ENCODE results near the gene ADAM33. TPM values are rescaled to one million over a fixed set of nuclear protein-coding genes. Genes with fewer than 3 reads are reported as not detected.

Gene ADAM33
- total and polyA plus RNA-seq, 2 experiments from 2014 or later, result 2.8 to 6.0 TPM

DNA sequence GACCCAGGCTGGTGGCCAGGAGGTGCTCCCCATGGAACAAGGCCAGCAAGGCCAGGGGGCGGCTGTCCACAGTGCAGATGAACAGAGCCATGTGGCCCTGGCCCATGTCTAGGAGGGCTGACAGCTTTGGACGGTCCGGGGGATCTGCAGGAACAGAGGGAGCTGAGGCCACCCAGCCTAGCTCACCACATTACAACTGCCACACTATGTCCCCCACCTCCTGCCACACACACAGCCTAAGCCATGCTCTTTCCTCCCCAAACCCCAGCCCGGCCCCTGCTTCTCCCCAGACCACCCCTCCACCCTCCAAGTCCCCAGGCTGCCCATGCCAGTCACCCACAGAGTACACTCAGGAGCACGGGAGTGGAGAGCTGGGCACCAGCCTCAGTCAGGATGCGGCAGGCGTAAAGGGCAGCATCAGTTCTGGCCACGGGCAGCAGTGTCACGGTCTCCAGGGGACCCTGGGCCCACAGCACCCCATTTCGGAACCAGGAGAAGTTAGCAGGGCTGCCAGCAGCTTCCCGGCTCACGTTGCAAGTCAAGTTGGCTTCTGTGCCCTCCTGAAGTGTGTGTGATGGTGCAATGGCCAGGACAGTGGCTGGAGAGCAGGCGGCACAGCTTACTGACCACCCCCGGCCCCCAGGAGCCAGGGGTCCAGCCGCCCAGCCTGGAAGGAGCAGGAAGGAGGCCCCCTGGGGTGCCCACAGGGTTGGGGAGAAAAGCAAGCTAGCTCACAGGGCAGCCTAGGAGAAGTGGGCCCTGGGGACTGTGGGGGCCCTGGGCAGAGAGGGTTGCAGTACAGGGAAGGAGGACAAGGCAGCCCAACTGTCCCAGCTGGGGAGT is 15.2 kb upstream of the ADAM33 start (continued):
- TF ChIP-seq, protein P1, sequence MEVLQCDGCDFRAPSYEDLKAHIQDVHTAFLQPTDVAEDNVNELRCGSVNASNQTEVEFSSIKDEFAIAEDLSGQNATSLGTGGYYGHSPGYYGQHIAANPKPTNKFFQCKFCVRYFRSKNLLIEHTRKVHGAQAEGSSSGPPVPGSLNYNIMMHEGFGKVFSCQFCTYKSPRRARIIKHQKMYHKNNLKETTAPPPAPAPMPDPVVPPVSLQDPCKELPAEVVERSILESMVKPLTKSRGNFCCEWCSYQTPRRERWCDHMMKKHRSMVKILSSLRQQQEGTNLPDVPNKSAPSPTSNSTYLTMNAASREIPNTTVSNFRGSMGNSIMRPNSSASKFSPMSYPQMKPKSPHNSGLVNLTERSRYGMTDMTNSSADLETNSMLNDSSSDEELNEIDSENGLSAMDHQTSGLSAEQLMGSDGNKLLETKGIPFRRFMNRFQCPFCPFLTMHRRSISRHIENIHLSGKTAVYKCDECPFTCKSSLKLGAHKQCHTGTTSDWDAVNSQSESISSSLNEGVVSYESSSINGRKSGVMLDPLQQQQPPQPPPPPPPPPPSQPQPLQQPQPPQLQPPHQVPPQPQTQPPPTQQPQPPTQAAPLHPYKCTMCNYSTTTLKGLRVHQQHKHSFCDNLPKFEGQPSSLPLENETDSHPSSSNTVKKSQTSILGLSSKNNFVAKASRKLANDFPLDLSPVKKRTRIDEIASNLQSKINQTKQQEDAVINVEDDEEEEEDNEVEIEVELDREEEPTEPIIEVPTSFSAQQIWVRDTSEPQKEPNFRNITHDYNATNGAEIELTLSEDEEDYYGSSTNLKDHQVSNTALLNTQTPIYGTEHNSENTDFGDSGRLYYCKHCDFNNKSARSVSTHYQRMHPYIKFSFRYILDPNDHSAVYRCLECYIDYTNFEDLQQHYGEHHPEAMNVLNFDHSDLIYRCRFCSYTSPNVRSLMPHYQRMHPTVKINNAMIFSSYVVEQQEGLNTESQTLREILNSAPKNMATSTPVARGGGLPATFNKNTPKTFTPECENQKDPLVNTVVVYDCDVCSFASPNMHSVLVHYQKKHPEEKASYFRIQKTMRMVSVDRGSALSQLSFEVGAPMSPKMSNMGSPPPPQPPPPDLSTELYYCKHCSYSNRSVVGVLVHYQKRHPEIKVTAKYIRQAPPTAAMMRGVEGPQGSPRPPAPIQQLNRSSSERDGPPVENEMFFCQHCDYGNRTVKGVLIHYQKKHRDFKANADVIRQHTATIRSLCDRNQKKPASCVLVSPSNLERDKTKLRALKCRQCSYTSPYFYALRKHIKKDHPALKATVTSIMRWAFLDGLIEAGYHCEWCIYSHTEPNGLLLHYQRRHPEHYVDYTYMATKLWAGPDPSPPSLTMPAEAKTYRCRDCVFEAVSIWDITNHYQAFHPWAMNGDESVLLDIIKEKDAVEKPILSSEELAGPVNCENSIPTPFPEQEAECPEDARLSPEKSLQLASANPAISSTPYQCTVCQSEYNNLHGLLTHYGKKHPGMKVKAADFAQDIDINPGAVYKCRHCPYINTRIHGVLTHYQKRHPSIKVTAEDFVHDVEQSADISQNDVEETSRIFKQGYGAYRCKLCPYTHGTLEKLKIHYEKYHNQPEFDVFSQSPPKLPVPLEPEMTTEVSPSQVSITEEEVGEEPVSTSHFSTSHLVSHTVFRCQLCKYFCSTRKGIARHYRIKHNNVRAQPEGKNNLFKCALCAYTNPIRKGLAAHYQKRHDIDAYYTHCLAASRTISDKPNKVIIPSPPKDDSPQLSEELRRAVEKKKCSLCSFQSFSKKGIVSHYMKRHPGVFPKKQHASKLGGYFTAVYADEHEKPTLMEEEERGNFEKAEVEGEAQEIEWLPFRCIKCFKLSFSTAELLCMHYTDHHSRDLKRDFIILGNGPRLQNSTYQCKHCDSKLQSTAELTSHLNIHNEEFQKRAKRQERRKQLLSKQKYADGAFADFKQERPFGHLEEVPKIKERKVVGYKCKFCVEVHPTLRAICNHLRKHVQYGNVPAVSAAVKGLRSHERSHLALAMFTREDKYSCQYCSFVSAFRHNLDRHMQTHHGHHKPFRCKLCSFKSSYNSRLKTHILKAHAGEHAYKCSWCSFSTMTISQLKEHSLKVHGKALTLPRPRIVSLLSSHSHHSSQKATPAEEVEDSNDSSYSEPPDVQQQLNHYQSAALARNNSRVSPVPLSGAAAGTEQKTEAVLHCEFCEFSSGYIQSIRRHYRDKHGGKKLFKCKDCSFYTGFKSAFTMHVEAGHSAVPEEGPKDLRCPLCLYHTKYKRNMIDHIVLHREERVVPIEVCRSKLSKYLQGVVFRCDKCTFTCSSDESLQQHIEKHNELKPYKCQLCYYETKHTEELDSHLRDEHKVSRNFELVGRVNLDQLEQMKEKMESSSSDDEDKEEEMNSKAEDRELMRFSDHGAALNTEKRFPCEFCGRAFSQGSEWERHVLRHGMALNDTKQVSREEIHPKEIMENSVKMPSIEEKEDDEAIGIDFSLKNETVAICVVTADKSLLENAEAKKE (CRISPR knock-in tag; IDR thresholded peaks at IDR 0.05), result no peak
- TF ChIP-seq NANOG (IDR thresholded peaks at IDR 0.05; ENCODE audit: borderline replicate concordance), result no peak
- no peak for TF ChIP-seq JUNB (IDR thresholded peaks at IDR 0.05; ENCODE audit: unreplicated experiment)

DNA sequence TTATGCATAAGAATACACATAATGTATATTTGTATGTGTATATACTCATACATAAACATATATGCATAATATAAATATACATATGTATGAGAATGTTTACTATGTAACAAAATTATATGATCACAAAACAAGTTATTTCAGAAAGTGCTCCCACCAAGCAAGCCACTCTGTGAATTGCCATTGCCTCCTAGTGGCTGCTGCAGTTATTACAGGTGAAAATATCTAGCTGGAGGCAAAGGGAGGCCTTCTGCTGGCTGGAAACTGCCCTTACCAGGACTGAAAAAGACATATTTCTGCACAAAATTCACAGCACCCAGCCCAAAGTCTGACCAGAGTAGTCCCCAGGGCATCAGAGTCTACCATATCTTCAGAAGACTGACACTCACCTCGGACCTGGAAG is 14.4 kb upstream of the ADAM33 start:
- ATAC-seq, result no peak
- H3K4me1 Mint-ChIP-seq, result no peaks in the 10 kb centered on the region
- TF ChIP-seq, protein P1 (CRISPR knock-in tag; IDR thresholded peaks at IDR 0.05), result no peak
- TF ChIP-seq, protein P2, sequence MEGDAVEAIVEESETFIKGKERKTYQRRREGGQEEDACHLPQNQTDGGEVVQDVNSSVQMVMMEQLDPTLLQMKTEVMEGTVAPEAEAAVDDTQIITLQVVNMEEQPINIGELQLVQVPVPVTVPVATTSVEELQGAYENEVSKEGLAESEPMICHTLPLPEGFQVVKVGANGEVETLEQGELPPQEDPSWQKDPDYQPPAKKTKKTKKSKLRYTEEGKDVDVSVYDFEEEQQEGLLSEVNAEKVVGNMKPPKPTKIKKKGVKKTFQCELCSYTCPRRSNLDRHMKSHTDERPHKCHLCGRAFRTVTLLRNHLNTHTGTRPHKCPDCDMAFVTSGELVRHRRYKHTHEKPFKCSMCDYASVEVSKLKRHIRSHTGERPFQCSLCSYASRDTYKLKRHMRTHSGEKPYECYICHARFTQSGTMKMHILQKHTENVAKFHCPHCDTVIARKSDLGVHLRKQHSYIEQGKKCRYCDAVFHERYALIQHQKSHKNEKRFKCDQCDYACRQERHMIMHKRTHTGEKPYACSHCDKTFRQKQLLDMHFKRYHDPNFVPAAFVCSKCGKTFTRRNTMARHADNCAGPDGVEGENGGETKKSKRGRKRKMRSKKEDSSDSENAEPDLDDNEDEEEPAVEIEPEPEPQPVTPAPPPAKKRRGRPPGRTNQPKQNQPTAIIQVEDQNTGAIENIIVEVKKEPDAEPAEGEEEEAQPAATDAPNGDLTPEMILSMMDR (conservative IDR thresholded peaks at IDR 0.05; ENCODE audit: low read depth in 2 of 2), result peak; percentile 74 to 76

More for the DNA sequence above, 14.4 kb upstream of the ADAM33 start:
- H4K20me1 ChIP-seq (replicated peaks; ENCODE audit: insufficient read depth), result no peaks in the 10 kb centered on the region
- no peak overlapping the region for H3K4me2 ChIP-seq
- Mint-ChIP-seq H3K9me3 (peaks cover 3% of the 10 kb centered on the region; the same call in 1 of the 3 replicates), H3K36me3 (ENCODE audit: low read depth) (no peaks in the 10 kb centered on the region; the same call in 2 of the 3 replicates), H3K27me3 (ENCODE audit: insufficient read depth, low read depth, poor library complexity) (peaks cover 9% of the 10 kb centered on the region), H3K4me3 (no peak overlapping the region), H3K27ac (no peak overlapping the region)
- no peaks in the 10 kb centered on the region for H3K4me1 ChIP-seq (ENCODE audit: insufficient read depth)
- no peaks in the 10 kb centered on the region for H3K9me2 ChIP-seq (ENCODE audit: insufficient read depth)
- no peaks in the 10 kb centered on the region for H3K36me3 ChIP-seq (ENCODE audit: insufficient read depth)
- no peaks in the 10 kb centered on the region for H3F3A ChIP-seq (replicated peaks; ENCODE audit: low read depth)
- H3K27ac ChIP-seq (ENCODE audit: low read depth), result no peak overlapping the region
- H2AFZ ChIP-seq, result no peak overlapping the region
- no peaks in the 10 kb centered on the region for H3K79me2 ChIP-seq (replicated peaks; ENCODE audit: insufficient read depth)
- H3K27me3 ChIP-seq (ENCODE audit: insufficient read depth), result no peaks in the 10 kb centered on the region
- peak; percentile 62 for DNase-seq (ENCODE audit: low spot score)
- H3K4me3 ChIP-seq, result no peak overlapping the region
